ENCODE data around the gene FSTL1. TPM values are rescaled to one million over a fixed set of nuclear protein-coding genes. Genes with fewer than 3 reads are reported as not detected.
"Not testable (repeated sequence)": the region's sequence is repeated elsewhere in the genome, so short reads cannot be mapped to it uniquely, and the experiment has no call there.

Gene FSTL1
- total RNA-seq, 1 experiment from 2014 or later = 20.7 TPM

- TF ChIP-seq TCF7L2 (IDR thresholded peaks at IDR 0.05; ENCODE audit: borderline replicate concordance, extremely low read depth, insufficient read depth, insufficient read length) = no peak
- TF ChIP-seq ATF3 (IDR thresholded peaks at IDR 0.05) = no peak
- no peak for TF ChIP-seq CEBPB (IDR thresholded peaks at IDR 0.05; ENCODE audit: low read depth)
Measured at GRCh38 chr3:120381503-120381902, 69.3 kb downstream of the FSTL1 start (continued).

GRCh38 chr3:120377948-120378347 is 72.8 kb downstream of the FSTL1 start:
- POLR2A ChIA-PET; H3K36me3 ChIP-seq (ENCODE audit: control insufficient read depth in 1 of 2, insufficient read depth in 2 of 2, low read length in 2 of 2); ATAC-seq; H4K20me1 ChIP-seq (ENCODE audit: insufficient read depth); CTCF ChIA-PET; DNase-seq (ENCODE audit: low read depth, low spot score); H3K27ac ChIP-seq (ENCODE audit: low read depth, low read length); H2AFZ ChIP-seq (ENCODE audit: low read depth, low read length, poor library complexity, severe bottlenecking); H3K9me3 ChIP-seq (ENCODE audit: control insufficient read depth in 1 of 2, insufficient read depth in 1 of 2, low read depth in 1 of 2, low read length in 2 of 2); RAD21 ChIA-PET (ENCODE audit: low non-redundant PET in 1 of 2, low total read pairs in 2 of 2, uncharacterized antibody in 2 of 2, unreplicated experiment in 2 of 2); H3K9ac ChIP-seq (ENCODE audit: low read length); H3K4me2 ChIP-seq (ENCODE audit: low read length); H3K27me3 ChIP-seq (ENCODE audit: insufficient read depth, low read length); H3K9me2 ChIP-seq (ENCODE audit: insufficient read depth); intact Hi-C loops (cut with micrococcal nuclease); H3K4me3 ChIP-seq (replicated peaks in 1 of 2; ENCODE audit: low read depth in 1 of 2, low read length in 2 of 2); H3K4me1 ChIP-seq (ENCODE audit: control insufficient read depth in 1 of 2, insufficient read depth in 2 of 2, low read length in 2 of 2); BruUV-seq (replicated peaks); H3K79me2 ChIP-seq (ENCODE audit: insufficient read depth, low read length): not testable (repeated sequence)

GRCh38 chr3:120370463-120370862 is 80.3 kb downstream of the FSTL1 start:
- POLR2A ChIA-PET = no interaction called here
- no peak overlapping the region for H3K4me3 ChIP-seq (replicated peaks in 1 of 2; ENCODE audit: low read depth in 1 of 2, low read length in 2 of 2)
- H3K9me2 ChIP-seq (ENCODE audit: insufficient read depth) = no peaks in the 10 kb centered on the region
- H4K20me1 ChIP-seq (ENCODE audit: insufficient read depth) = no peaks in the 10 kb centered on the region
- no peaks in the 10 kb centered on the region for H3K4me1 ChIP-seq (ENCODE audit: control insufficient read depth in 1 of 2, insufficient read depth in 2 of 2, low read length in 2 of 2)
- no peak overlapping the region for H3K27ac ChIP-seq (ENCODE audit: low read depth, low read length)
- ATAC-seq (no peak), DNase-seq (ENCODE audit: low read depth, low spot score) (no peak)
- H3K9me3 ChIP-seq (ENCODE audit: control insufficient read depth in 1 of 2, insufficient read depth in 1 of 2, low read depth in 1 of 2, low read length in 2 of 2) = no peaks in the 10 kb centered on the region
- intact Hi-C loops (cut with micrococcal nuclease) = no loop called here
- no peak overlapping the region for H2AFZ ChIP-seq (ENCODE audit: low read depth, low read length, poor library complexity, severe bottlenecking)
- H3K4me2 ChIP-seq (ENCODE audit: low read length) = no peak overlapping the region
- TF ChIP-seq EGR1 (IDR thresholded peaks at IDR 0.05; ENCODE audit: low read depth) = no peak
- no peak for TF ChIP-seq ELF1 (IDR thresholded peaks at IDR 0.05; ENCODE audit: borderline replicate concordance, low read depth)
- H3K27me3 ChIP-seq (ENCODE audit: insufficient read depth, low read length) = no peaks in the 10 kb centered on the region
- no peaks in the 10 kb centered on the region for H3K79me2 ChIP-seq (ENCODE audit: insufficient read depth, low read length)
- no peak overlapping the region for H3K9ac ChIP-seq (ENCODE audit: low read length)
- CTCF ChIA-PET = no interaction called here
- RAD21 ChIA-PET (ENCODE audit: low non-redundant PET in 1 of 2, low total read pairs in 2 of 2, uncharacterized antibody in 2 of 2, unreplicated experiment in 2 of 2) = no interaction called here
- BruUV-seq (replicated peaks) = no TSS peak
- no peaks in the 10 kb centered on the region for H3K36me3 ChIP-seq (ENCODE audit: control insufficient read depth in 1 of 2, insufficient read depth in 2 of 2, low read length in 2 of 2)

All from HCT116 (cell line).